LNCaP clone FGC (cell line): Measurements from ENCODE around the gene MMP14.
A peak's percentile ranks its signal among the peaks of the same experiment; 100 is the strongest.
"Not testable (repeated sequence)": the region's sequence is repeated elsewhere in the genome, so short reads cannot be mapped to it uniquely, and the experiment has no call there.

Experiments
- DNase-seq: peaks from one replicate; pipeline ENCODE4 v3.0.0-alpha.2; 2011; ENCODE audit warnings: low read depth
- H3K4me3 ChIP-seq: 2 replicates; pipeline ENCODE4 v1.5.1; 2011; ENCODE audit warnings: mild to moderate bottlenecking, low read depth, low read length, control low read depth
- CTCF ChIP-seq: IDR thresholded peaks from 2 replicates; pipeline ENCODE4 v1.5.1; 2012; ENCODE audit warnings: mild to moderate bottlenecking; ENCODE audit not compliant: control insufficient read depth, insufficient read depth; ENCODE audit errors: extremely low read depth

MMP14 gene

GRCh38 chr14:22852940-22853767 lies 16.8 kb downstream of the MMP14 start:
- DNase-seq: peak; percentile 25
- TF ChIP-seq CTCF: peak; percentile 92
- H3K4me3 ChIP-seq: peak overlapping the region; percentile 52

GRCh38 chr14:22854296-22854695 lies 17.9 kb downstream of the MMP14 start:
- not testable (repeated sequence) for H3K4me3 ChIP-seq, DNase-seq

DNA sequence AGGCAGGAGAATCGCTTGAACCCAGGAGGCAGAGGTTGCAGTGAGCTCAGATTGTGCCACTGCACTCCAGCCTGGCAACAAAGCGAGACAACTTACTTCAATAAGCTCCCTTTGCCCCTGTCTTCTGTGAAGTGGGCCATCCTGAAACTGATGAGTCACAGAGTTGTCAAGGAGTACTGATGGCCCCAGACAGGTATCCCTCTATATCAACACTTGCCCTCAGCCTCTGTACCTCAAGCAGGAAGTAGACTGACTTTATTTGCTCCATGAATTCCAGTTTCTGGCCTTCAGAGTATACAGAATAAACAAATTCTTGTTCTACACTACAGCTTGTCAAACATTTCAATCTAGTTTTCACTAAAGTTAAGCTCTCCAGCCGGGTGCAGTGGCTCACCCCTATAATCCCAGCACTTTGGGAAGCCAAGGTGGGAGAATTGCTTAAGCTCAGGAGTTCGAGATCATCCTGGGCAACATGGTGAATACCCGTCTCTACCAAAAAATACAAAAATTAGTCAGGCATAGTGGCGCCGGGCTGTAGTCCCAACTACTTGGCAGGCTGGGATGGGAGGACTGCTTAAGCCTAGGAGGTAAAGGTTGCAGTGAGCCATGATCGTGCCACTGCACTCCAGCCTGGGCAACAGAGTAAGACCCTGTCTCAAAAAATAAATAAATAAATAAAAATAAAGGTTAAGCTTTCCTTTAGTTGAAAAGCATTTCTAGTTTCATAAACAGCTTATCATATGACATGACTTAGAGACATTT lies 18.8 kb downstream of the MMP14 start:
- no peak for TF ChIP-seq CTCF
- no peak for DNase-seq
- no peak overlapping the region for H3K4me3 ChIP-seq

DNA sequence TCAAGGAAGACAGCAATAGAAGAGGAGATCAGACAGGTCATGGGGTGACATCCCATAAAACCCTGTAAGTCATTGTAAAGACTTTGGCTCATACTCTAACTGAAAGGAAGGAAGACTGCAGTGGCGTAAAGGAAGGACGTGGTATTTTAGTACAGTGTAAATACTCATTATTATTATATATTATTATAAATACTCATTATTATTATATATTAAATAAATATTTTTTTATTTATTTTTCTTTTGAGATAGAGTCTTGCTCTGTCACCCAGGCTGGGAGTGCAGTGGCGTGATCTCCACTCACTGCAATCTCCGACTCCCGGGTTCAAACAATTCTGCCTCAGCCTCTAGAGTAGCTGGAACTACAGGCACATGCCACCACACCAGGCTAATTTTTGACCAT lies 20.0 kb downstream of the MMP14 start:
- no peak for DNase-seq
- H3K4me3 ChIP-seq: no peak overlapping the region
- no peak for TF ChIP-seq CTCF

GRCh38 chr14:22860377-22860776 lies 24.0 kb downstream of the MMP14 start:
- not testable (repeated sequence) for H3K4me3 ChIP-seq, DNase-seq

- DNase-seq: no peak
- no peak overlapping the region for H3K4me3 ChIP-seq
- TF ChIP-seq CTCF: no peak
These were observed 25.3 kb downstream of the MMP14 start for GRCh38 chr14:22861651-22862050.

GRCh38 chr14:22864979-22865378 lies 28.6 kb downstream of the MMP14 start:
- no peak for DNase-seq
- TF ChIP-seq CTCF: no peak
- H3K4me3 ChIP-seq: no peak overlapping the region
